NCI-H774 (cell line): Measurements from ENCODE around the gene CELF1.
"Not testable (repeated sequence)": the region's sequence is repeated elsewhere in the genome, so short reads cannot be mapped to it uniquely, and the experiment has no call there.

ENCODE experiments used
- DNase-seq: peaks from one replicate; lab custom pipeline; 2025; lab: John Stamatoyannopoulos, UW

Gene CELF1

GRCh38 chr11:47538741-47539565 lies 14.0 kb downstream of the CELF1 start:
- peak; percentile 38 for DNase-seq

GRCh38 chr11:47536915-47537314 lies 16.0 kb downstream of the CELF1 start:
- DNase-seq = no peak

GRCh38 chr11:47534704-47535251 lies 18.2 kb downstream of the CELF1 start:
- no peak for DNase-seq

- no peak for DNase-seq
Observed at GRCh38 chr11:47533690-47534151, 19.2 kb downstream of the CELF1 start.

- no peak for DNase-seq
Observed at GRCh38 chr11:47532597-47533213, 20.2 kb downstream of the CELF1 start.

- DNase-seq = no peak
Observed at GRCh38 chr11:47531666-47532065, 21.3 kb downstream of the CELF1 start.

- DNase-seq = not testable (repeated sequence)
Observed at GRCh38 chr11:47530721-47531120, 22.2 kb downstream of the CELF1 start.

- DNase-seq = no peak
Observed at GRCh38 chr11:47529951-47530350, 23.0 kb downstream of the CELF1 start.

- no peak for DNase-seq
Observed at GRCh38 chr11:47527186-47527585, 25.7 kb downstream of the CELF1 start.

- DNase-seq = not testable (repeated sequence)
Observed at GRCh38 chr11:47526032-47526431, 26.9 kb downstream of the CELF1 start.

- DNase-seq = no peak
Observed at GRCh38 chr11:47524291-47524874, 28.5 kb downstream of the CELF1 start.

- no peak for DNase-seq
Observed at GRCh38 chr11:47523490-47524225, 29.3 kb downstream of the CELF1 start.

GRCh38 chr11:47518212-47518964 lies 34.5 kb downstream of the CELF1 start:
- DNase-seq = no peak

- no peak for DNase-seq
Observed at GRCh38 chr11:47516984-47517853, 35.7 kb downstream of the CELF1 start.

- DNase-seq = no peak
Observed at GRCh38 chr11:47516155-47516554, 36.8 kb downstream of the CELF1 start.

GRCh38 chr11:47514825-47515647 lies 37.9 kb downstream of the CELF1 start:
- DNase-seq = no peak

- DNase-seq = no peak
Observed at GRCh38 chr11:47512701-47513100, 40.2 kb downstream of the CELF1 start.

- DNase-seq = no peak
Observed at GRCh38 chr11:47511917-47512316, 41.0 kb downstream of the CELF1 start.

- no peak for DNase-seq
Observed at GRCh38 chr11:47510209-47510608, 42.7 kb downstream of the CELF1 start.
